HepG2 (cell line): Measurements from ENCODE around the gene SLC6A7. TPM values are rescaled to one million over a fixed set of nuclear protein-coding genes. Genes with fewer than 3 reads are reported as not detected.

Source experiments
- BHLHE40 ChIP-seq: IDR thresholded peaks from 2 replicates; pipeline ENCODE4 v1.6.1; 2011; ENCODE audit warnings: low read length, improper control_type of control experiment
- CC2D1A ChIP-seq: sonication (generic); formaldehyde crosslinking; IDR thresholded peaks from 2 replicates; pipeline ENCODE4 v1.8.1; 2023; ENCODE audit warnings: mild to moderate bottlenecking, missing genetic modification reagents
- CREM ChIP-seq, 2 experiments: sonication (generic) in 1 of 2; formaldehyde crosslinking in 1 of 2; IDR thresholded peaks; 2 replicates each; pipeline versions ENCODE4 v1.4.0 to v1.6.1; 2016 to 2020; ENCODE audit warnings: antibody characterized with exemption in 1 of 2, mild to moderate bottlenecking in 1 of 2, missing genetic modification reagents in 1 of 2
- DRAP1 ChIP-seq: IDR thresholded peaks from 2 replicates; pipeline ENCODE4 v1.6.1; 2016; ENCODE audit warnings: missing genetic modification reagents, missing compliant biosample characterization
- FOSL2 ChIP-seq: sonication (generic); formaldehyde crosslinking; IDR thresholded peaks from 2 replicates; pipeline ENCODE4 v1.4.0; 2020; ENCODE audit warnings: missing genetic modification reagents
- NR2F2 ChIP-seq: IDR thresholded peaks from 2 replicates; pipeline ENCODE4 v1.6.1; 2012; ENCODE audit warnings: low read depth, inconsistent platforms, borderline replicate concordance
- SALL1 ChIP-seq: sonication (generic); formaldehyde crosslinking; IDR thresholded peaks from 2 replicates; pipeline ENCODE4 v1.8.0; 2022; ENCODE audit warnings: mild to moderate bottlenecking, missing genetic modification reagents
- SOX13 ChIP-seq, 3 experiments: fragments of 450-650 bp in 1 of 3; sonication (generic) in 1 of 3; formaldehyde crosslinking in 1 of 3; IDR thresholded peaks in 2 of 3; conservative IDR thresholded peaks in 1 of 3; 2 replicates each; pipeline versions ENCODE4 v1.5.0 to v1.6.1; 2016 to 2020; ENCODE audit warnings: antibody characterized with exemption in 1 of 3, mild to moderate bottlenecking in 1 of 3, missing compliant biosample characterization in 1 of 3, missing genetic modification reagents in 1 of 3, moderate library complexity in 1 of 3
- SPEN ChIP-seq: sonication (generic); formaldehyde crosslinking; IDR thresholded peaks from 2 replicates; pipeline ENCODE4 v1.5.1; 2020; ENCODE audit warnings: low read depth, mild to moderate bottlenecking, missing genetic modification reagents
- TFDP2 ChIP-seq: sonication (generic); formaldehyde crosslinking; IDR thresholded peaks from 2 replicates; pipeline ENCODE4 v1.4.0; 2020; ENCODE audit warnings: missing genetic modification reagents
- THAP11 ChIP-seq: IDR thresholded peaks from 2 replicates; pipeline ENCODE4 v1.6.1; 2016; ENCODE audit warnings: missing biosample characterization, missing genetic modification reagents
- THYN1 ChIP-seq: sonication (generic); formaldehyde crosslinking; IDR thresholded peaks from 2 replicates; pipeline ENCODE4 v1.8.1; 2023; ENCODE audit warnings: low read depth, mild to moderate bottlenecking, moderate library complexity, missing genetic modification reagents, borderline replicate concordance
- TOPORS ChIP-seq: sonication (generic); formaldehyde crosslinking; IDR thresholded peaks from 2 replicates; pipeline ENCODE4 v1.8.0; 2023; ENCODE audit warnings: mild to moderate bottlenecking, missing genetic modification reagents
- TRIM24 ChIP-seq: sonication (generic); formaldehyde crosslinking; IDR thresholded peaks from 2 replicates; pipeline ENCODE4 v1.8.0; 2022; ENCODE audit warnings: mild to moderate bottlenecking, missing genetic modification reagents
- ZNF20 ChIP-seq: sonication (generic); formaldehyde crosslinking; IDR thresholded peaks from 2 replicates; pipeline ENCODE4 v1.4.0; 2020; ENCODE audit warnings: mild to moderate bottlenecking, moderate library complexity, missing genetic modification reagents
- ZNF281 ChIP-seq: sonication (generic); formaldehyde crosslinking; IDR thresholded peaks from 2 replicates; pipeline ENCODE4 v1.4.0; 2020; ENCODE audit warnings: missing genetic modification reagents, borderline replicate concordance
- ZNF296 ChIP-seq: sonication (generic); formaldehyde crosslinking; conservative IDR thresholded peaks from 2 replicates; pipeline ENCODE4 v1.5.0; 2020; ENCODE audit warnings: mild to moderate bottlenecking, missing genetic modification reagents
- ZNF552 ChIP-seq: sonication (generic); formaldehyde crosslinking; IDR thresholded peaks from 2 replicates; pipeline ENCODE4 v1.9.0; 2022; ENCODE audit warnings: missing genetic modification reagents, mild to moderate bottlenecking, borderline replicate concordance
- ZSCAN22 ChIP-seq: sonication (generic); formaldehyde crosslinking; IDR thresholded peaks from 2 replicates; pipeline ENCODE4 v1.4.0; 2020; ENCODE audit warnings: mild to moderate bottlenecking, missing genetic modification reagents
- polyA plus RNA-seq, 8 experiments: library from polyadenylated mRNA; depleted of rRNA in 3 of 8; stranded (reverse) in 7 of 8; unstranded in 1 of 8; fragments of >200 nt; fragmentation: Illumina TruSeq in 4 of 8; extraction: Trizol in 4 of 8; gene quantifications; 2 replicates each; pipeline versions ENCODE4 v1.2.1 to v1.2.3, GENCODE V29; 2011 to 2016; ENCODE audit warnings: low read depth in 4 of 8, missing spikeins in 1 of 8, mixed read lengths in 1 of 8; ENCODE audit not compliant: insufficient read depth in 1 of 8
- total RNA-seq, 5 experiments: library from RNA; depleted of rRNA; stranded (reverse); fragments of >200 nt; fragmentation: Illumina TruSeq; extraction: Trizol; gene quantifications; 2 replicates each; pipeline ENCODE4 v1.2.3, GENCODE V29; 2016; ENCODE audit warnings: low read depth in 1 of 5
- TF ChIP-seq, protein P1 (sequence below): IDR thresholded peaks from 2 replicates; pipeline ENCODE4 v1.6.1; 2016; ENCODE audit warnings: mild to moderate bottlenecking, missing biosample characterization, missing genetic modification reagents
- TF ChIP-seq, protein P2 (sequence below): sonication (generic); formaldehyde crosslinking; IDR thresholded peaks from 2 replicates; pipeline ENCODE4 v1.8.1; 2022; ENCODE audit warnings: mild to moderate bottlenecking, missing genetic modification reagents
- TF ChIP-seq, protein P3 (sequence below): sonication (generic); formaldehyde crosslinking; IDR thresholded peaks from 2 replicates; pipeline ENCODE4 v1.5.0; 2020; ENCODE audit warnings: missing genetic modification reagents

The SLC6A7 gene
- total and polyA plus RNA-seq, 2 of the 13 experiments (the other 11 are each of a cell fraction or from before 2014, with no cell fraction given), result not detected

DNA sequence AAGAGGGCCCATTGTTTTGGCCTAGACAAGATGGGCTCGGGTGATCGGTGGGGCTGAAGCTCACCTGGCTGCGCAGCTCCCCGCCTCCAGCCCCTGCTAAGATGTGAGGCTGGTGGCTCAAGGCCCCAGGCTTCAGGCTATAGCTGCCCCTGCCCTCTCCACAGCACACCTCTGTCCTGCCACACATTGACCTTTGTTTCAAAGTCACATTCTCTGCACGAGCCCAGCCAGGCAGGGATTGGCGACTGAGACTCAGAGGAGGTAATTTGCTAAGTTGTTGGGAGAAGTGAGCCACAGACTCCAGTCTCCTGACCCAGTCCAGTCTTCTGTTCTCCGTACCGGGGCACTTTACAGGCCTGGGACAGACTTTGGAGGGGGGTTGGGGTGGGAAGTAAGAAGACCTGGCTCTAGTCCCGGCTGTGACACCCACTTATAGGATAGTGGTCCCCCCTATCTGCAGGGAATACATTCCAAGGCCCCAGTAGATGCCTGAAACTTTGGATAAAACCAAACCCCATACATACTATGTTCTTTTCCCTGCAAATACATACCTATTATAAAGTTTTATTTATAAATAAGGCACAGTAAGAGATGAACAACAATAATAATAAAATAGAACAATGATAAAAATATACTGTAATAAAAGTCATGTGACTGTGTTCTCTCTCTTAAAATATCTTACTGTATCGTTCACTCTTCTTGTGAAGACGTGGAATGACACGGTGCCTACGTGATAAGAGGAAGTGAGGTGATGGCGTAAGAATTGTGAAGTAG lies 47.5 kb upstream of the SLC6A7 start (continued):
- TF ChIP-seq DRAP1 (CRISPR knock-in tag), result no peak
- TF ChIP-seq TFDP2, result peak; percentile 45
- no peak for TF ChIP-seq CREM (IDR thresholded peaks at IDR 0.05)
- no peak for TF ChIP-seq CREM (CRISPR knock-in tag; IDR thresholded peaks at IDR 0.05)
- TF ChIP-seq TRIM24 (CRISPR knock-in tag), result no peak
- TF ChIP-seq ZNF552 (CRISPR knock-in tag), result 0 out of 2 replicates have a peak, but pooled peaks have one; percentile 13
- TF ChIP-seq, protein P1, sequence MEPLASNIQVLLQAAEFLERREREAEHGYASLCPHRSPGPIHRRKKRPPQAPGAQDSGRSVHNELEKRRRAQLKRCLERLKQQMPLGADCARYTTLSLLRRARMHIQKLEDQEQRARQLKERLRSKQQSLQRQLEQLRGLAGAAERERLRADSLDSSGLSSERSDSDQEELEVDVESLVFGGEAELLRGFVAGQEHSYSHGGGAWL (CRISPR knock-in tag), result peak; percentile 46; the same call in 1 of the 2 replicates
- TF ChIP-seq THAP11 (CRISPR knock-in tag), result no peak
- peak; percentile 46 for TF ChIP-seq FOSL2 (CRISPR knock-in tag)
- TF ChIP-seq ZNF296, result peak; percentile 55; the same call in 1 of the 2 replicates
- no peak for TF ChIP-seq SPEN
- TF ChIP-seq, protein P2, sequence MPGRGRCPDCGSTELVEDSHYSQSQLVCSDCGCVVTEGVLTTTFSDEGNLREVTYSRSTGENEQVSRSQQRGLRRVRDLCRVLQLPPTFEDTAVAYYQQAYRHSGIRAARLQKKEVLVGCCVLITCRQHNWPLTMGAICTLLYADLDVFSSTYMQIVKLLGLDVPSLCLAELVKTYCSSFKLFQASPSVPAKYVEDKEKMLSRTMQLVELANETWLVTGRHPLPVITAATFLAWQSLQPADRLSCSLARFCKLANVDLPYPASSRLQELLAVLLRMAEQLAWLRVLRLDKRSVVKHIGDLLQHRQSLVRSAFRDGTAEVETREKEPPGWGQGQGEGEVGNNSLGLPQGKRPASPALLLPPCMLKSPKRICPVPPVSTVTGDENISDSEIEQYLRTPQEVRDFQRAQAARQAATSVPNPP, result no peak
- TF ChIP-seq, protein P3, sequence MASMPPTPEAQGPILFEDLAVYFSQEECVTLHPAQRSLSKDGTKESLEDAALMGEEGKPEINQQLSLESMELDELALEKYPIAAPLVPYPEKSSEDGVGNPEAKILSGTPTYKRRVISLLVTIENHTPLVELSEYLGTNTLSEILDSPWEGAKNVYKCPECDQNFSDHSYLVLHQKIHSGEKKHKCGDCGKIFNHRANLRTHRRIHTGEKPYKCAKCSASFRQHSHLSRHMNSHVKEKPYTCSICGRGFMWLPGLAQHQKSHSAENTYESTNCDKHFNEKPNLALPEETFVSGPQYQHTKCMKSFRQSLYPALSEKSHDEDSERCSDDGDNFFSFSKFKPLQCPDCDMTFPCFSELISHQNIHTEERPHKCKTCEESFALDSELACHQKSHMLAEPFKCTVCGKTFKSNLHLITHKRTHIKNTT (CRISPR knock-in tag), result no peak
- TF ChIP-seq SALL1 (CRISPR knock-in tag), result 0 out of 2 replicates have a peak, but pooled peaks have one; percentile 3
- no peak for TF ChIP-seq TOPORS (CRISPR knock-in tag)
- TF ChIP-seq ZNF20 (CRISPR knock-in tag), result no peak
- TF ChIP-seq THYN1, result no peak
- no peak for TF ChIP-seq CC2D1A
- TF ChIP-seq BHLHE40, result peak; percentile 80
- no peak for TF ChIP-seq ZNF281
- no peak for TF ChIP-seq ZSCAN22 (CRISPR knock-in tag)
- no peak for TF ChIP-seq NR2F2
- TF ChIP-seq SOX13 (IDR thresholded peaks at IDR 0.05), result no peak
- peak in 1 of 2 experiments; percentile 42; a peak in 1 of 4 replicates for TF ChIP-seq SOX13 (CRISPR knock-in tag; conservative IDR thresholded peaks at IDR 0.05 in 1 of 2, IDR thresholded peaks at IDR 0.05 in 1 of 2)
